AG10803 (cell line): ENCODE measurements around the gene CTIF.

Experiments
- DNase-seq: peaks from one replicate; pipeline ENCODE4 v3.0.0; 2010; ENCODE audit warnings: low read depth
- H3K4me3 ChIP-seq: 2 replicates; pipeline ENCODE4 v1.5.1; 2011; ENCODE audit warnings: mild to moderate bottlenecking, low read length, control low read depth
- CTCF ChIP-seq: conservative IDR thresholded peaks from 2 replicates; pipeline ENCODE4 v1.5.1; 2011; ENCODE audit warnings: mild to moderate bottlenecking, low read length, control low read depth, inconsistent platforms

Gene CTIF

GRCh38 chr18:48580066-48580465 lies 41.2 kb downstream of the CTIF start:
- TF ChIP-seq CTCF = no peak
- DNase-seq = no peak
- no peak overlapping the region for H3K4me3 ChIP-seq

- peak; percentile 34 for DNase-seq
- TF ChIP-seq CTCF = no peak
- no peak overlapping the region for H3K4me3 ChIP-seq
Observed at GRCh38 chr18:48580782-48581181, 42.0 kb downstream of the CTIF start.

GRCh38 chr18:48581206-48581605 lies 42.4 kb downstream of the CTIF start:
- TF ChIP-seq CTCF = no peak
- DNase-seq = peak; percentile 16
- H3K4me3 ChIP-seq = no peak overlapping the region

- DNase-seq = no peak
- no peak overlapping the region for H3K4me3 ChIP-seq
- no peak for TF ChIP-seq CTCF
Observed at GRCh38 chr18:48581941-48582340, 43.1 kb downstream of the CTIF start.

- no peak for DNase-seq
- no peak overlapping the region for H3K4me3 ChIP-seq
- TF ChIP-seq CTCF = no peak
Observed at GRCh38 chr18:48582946-48583345, 44.1 kb downstream of the CTIF start.

GRCh38 chr18:48583573-48583972 lies 44.7 kb downstream of the CTIF start:
- peak; percentile 19 for DNase-seq
- TF ChIP-seq CTCF = no peak
- no peak overlapping the region for H3K4me3 ChIP-seq

- peak; percentile 20 for DNase-seq
- no peak overlapping the region for H3K4me3 ChIP-seq
- TF ChIP-seq CTCF = no peak
Observed at GRCh38 chr18:48589797-48590519, 51.1 kb downstream of the CTIF start.
